HG02623 (cell line): ENCODE measurements around the gene GTF2H1.
A peak's percentile ranks its signal among the peaks of the same experiment; 100 is the strongest.
"Not testable (repeated sequence)": the region's sequence is repeated elsewhere in the genome, so short reads cannot be mapped to it uniquely, and the experiment has no call there.

ENCODE experiments used
- ATAC-seq: cut with Tn5 transposase; IDR thresholded peaks from one replicate; pipeline ENCODE4 v1.9.1; 2021; ENCODE audit warnings: moderate library complexity; ENCODE audit not compliant: unreplicated experiment

GTF2H1 gene

DNA sequence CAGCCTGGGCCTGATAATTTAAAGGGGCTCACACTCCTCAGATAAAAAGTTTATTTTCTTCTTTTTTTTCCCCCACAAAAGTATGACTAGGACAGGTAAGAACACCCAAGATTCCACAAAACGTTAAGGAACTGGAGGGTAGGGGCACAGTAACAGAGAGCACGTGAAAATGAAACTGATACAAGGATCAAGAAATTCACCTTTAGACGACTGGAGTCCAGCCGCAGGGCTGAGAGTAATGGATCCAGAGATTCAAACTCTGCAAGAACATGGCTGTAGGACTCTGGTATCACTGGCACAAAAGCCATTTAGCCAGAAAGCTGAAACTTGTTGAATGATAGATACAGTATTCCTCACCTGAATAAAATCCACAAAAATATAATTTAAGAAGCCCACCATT lies 4.8 kb upstream of the GTF2H1 start:
- no peak for ATAC-seq

DNA sequence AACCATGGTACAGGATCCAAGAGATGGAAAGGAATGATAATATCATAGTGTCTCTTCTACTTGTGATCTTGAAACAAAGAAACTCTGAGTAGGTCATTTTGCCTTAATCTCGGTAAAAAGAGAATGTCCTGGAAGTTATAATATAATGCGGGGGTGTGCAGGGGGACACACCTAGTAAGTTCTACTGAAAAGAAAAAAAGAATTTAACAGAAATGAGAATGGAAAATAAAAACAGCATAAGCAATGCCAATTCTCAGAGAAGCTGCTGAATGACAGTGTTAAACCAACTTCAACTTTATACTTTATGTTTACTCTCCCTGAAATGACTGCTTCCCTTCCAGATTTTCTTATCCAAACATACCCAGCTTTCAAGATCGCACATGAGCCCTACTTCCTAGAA lies 2.5 kb upstream of the GTF2H1 start:
- no peak for ATAC-seq

DNA sequence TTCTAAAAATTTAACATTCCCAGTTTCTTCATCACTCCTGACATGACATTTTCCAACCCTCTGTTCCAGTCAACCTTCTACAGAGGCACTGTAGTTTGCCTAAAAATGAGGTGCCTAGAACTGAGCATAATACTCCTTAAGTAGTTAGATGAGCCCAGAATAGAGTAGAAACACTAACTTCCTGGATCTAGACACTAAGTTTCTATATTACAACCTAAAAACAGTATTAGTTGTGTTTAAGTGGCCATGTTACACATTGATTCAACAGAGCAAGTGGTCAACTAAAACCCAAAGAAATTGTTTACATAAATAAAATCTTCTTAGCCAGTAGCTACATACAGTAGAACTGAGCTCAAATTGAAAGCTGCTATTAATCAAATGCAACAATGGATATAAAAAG lies 1.8 kb upstream of the GTF2H1 start:
- ATAC-seq, result no peak

DNA sequence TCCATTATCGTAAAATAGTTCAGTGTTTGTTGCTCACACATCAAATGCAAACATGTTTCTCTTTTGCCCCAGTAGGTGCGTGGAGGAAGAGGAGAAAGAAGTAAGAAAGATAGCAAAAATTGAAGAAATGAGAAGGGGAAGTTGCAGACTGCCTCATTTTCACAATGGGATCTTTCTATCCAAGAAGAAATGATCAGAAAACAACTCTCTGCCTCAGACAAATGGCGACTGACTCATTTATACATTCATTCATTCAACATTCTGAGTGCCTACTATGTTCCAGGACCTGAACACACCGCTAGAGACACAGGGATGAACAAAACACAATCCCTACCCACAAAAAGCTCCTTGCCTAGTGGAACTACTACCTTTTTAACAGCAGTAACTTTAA lies 794 bp upstream of the GTF2H1 start:
- ATAC-seq, result peak; percentile 3

DNA sequence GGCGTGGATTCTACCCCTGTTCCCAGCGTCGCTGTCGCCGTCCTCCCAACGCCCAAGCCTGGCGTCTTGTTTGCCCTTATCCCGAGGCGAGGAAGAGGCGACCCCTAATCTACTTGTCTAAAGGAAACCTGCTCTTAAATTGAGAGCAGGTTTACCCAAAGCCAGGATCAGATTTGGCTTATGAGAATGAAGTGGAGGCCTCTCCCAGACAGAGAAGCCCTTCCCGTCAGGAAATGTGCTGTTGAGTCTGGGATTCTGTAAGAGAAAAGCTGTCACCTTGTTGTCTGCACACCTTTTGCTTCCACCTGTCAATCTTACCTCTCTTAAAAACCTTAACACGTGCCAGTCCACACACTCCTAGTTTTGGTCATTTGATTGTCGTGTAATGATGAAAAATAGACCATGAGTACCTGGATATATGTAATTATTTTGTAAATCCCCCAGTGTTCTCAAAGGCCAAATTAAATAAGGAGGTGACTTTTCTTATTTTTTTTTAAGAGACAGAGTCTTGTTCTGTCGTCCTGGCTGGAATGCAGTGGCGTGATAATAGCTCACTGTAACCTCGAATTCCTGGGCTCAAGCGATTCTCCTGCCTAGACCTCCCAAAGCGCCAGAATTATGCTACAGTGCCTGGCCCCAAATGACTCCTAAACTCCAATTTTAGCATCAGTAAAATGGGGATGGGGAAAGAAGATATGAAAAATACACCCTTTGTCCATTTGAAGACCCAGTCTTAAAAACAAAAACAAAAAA lies 627 bp downstream of the GTF2H1 start:
- ATAC-seq, result no peak

DNA sequence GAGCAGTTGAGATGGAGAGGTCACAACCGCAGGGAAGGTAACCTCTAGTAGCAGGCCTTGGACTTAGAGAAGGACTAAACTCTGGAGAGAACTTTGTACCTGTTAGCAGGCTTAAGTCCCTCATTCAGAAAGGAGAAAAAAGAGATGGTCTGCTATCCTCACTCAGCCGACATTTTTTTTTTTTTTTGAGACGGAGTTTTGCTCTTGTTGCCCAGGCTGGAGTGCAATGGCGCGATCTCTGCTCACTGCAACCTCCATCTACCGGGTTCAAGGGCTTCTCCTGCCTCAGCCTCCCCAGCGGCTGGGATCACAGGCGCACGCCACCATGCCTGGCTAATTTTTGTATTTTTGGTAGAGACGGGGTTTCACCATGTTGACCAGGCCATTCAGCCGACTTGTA lies 1.5 kb downstream of the GTF2H1 start:
- not testable (repeated sequence) for ATAC-seq

DNA sequence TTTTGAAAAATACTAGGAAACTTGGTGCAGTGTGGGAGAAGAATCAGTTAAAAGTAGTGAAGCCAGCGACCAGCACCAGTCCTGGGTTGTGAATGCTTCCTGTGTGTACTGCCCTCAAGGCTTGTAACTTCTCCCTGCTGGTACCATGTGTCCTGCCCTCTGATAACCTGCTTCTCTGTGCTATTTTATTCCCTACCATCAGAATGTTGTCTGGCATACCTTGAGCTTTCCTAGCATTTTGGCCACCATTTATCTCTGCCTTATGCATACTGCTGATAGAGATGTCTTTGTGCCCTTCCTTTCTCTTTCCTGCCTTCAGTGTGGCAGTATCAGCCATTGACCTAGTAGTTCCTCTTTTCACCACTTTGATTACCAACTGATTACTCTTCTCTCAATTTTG lies 2.0 kb downstream of the GTF2H1 start:
- ATAC-seq, result no peak

DNA sequence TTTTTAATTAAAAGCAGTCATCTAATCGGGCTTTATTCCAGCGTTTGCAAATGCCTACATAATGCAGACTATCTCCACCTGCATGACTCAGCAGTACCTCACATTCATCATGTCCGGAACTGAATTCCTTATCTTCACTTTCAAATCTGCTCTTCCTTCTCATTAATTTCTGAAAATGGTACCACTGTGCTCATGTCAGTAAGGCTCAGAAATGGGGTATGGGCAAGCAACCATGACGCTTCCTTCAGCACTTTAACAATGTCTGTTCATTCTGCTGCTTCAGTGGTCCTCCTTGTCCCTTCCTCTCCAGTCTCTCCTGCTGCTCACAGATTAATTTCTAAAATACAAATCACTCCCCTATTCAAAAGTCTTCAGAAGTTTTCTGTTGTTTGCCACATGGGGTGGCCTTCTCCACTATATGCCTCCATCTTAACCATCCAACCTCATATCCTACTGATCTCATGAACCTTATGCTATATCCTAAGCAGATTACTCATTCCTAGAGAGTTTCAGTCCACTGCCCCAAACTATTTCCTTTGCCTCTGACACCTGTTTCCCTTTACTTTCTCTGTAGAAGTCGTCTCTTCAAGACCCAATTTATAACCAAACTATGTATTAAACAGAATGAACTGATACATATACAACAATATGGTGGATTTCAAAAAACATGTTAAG lies 7.0 kb downstream of the GTF2H1 start:
- ATAC-seq, result no peak

DNA sequence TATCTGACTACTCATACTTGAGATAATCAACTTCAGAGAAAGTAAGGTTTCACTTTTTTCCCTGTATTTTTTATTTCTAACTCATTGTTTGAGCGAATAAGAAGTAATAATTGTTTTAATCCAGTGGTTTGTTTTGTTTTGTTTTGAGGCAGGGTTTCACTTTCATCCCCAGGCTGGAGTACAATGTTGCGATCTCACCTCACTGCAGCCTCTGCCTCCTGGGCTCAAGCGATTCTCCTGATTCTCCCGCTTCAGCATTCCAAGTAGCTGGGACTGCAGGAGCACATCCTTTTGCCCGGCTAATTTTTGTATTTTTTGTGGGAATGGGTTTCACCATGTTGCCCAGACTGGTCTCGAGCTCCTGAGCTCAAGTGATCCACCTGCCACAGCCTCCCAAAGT lies 8.6 kb downstream of the GTF2H1 start:
- ATAC-seq, result no peak

DNA sequence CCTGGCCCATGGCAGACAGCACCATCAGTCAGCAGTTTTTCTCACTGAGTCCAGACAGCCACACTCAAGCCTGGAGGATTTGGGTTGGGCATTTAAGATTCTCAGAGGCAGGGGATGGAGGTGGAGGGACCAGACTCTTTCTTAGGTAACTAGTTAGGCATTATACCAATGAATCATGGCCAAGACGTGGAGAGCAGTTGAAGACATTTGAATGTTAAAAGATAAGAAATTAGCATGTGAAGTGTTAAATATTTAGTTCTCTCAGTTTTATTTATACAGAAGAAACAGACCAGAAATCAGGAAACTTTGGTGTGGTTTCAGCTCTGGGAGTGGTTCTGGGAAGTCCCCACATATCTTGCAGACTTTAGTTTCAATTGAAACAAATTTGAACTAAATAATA lies 9.9 kb downstream of the GTF2H1 start:
- ATAC-seq, result no peak

DNA sequence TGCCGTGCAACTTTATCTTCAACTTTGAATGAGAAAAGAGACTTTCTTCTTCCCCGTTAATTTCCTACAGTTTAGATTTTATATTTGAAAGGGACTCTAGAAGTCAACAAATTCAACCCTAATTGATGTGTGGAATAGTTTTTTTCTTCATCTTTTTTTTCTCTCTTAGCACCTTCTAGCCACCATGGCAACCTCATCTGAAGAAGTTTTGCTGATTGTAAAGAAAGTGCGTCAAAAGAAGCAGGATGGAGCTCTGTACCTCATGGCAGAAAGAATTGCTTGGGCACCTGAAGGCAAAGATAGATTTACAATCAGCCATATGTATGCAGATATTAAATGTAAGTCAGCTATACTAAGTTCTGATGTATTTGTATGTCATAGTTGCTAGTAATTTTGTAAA lies 10.5 kb downstream of the GTF2H1 start:
- ATAC-seq, result no peak

DNA sequence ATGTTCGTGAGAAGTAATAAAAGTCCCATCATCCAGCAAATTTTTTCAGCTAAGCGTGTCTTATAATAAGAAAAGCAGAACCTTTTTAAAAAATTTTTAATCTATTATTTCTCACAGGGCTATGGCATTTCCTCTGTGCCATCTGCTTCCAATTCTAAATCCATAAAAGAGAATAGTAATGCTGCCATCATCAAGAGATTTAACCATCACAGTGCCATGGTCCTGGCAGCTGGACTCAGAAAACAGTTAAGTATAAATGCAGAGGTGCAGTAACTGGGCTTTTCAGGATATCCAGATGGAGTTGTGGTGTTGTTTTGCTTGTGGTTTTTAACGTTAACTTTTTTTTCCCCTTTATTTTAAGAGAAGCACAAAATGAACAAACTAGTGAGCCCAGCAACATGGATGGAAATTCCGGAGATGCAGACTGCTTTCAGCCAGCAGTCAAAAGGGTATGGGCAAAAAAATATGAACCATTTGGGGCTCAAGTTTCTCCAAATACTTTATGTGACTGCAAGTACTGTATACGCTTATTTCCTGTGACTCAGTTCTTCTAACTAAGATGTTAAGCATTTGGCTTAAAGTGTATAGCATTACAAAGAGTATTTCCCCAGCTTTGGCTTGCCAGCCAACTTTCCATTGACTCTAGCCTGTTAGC lies 25.2 kb downstream of the GTF2H1 start:
- no peak for ATAC-seq

DNA sequence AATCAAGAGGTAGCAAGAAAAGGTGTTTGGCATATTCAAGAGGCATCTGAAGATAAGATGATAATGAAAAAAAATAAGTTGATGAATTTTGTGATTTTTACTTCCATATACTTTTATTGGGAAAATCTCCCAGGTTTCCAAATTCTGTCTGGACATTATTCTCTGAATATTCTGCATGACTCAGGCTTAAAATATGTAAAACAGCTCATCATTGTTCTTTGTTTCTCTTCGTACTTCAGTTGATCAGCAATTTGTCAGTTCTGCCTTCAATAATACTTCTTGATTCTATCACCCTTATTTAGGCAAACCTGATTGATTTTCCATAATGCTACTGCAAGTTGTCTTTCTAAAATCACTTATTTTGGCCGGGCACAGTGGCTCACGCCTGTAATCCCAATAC lies 30.2 kb downstream of the GTF2H1 start:
- no peak for ATAC-seq

DNA sequence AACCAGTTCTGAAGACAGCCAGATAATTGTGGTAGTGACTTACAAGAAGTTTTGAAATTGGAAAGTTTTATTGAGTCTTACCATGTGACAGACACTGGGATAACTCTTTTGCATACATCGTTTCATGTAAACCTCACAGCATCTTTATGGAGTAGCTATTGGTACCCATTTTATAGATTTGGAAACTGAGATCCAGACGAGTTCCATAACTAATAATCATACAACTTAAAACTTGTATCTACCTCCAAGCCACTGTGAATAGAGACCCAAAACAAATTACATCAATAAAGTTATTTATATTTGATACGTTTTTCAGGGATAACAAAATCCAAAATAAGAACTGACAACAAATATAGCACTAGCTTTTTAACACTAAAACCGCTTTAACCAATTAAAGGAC lies 36.3 kb downstream of the GTF2H1 start:
- ATAC-seq, result no peak

DNA sequence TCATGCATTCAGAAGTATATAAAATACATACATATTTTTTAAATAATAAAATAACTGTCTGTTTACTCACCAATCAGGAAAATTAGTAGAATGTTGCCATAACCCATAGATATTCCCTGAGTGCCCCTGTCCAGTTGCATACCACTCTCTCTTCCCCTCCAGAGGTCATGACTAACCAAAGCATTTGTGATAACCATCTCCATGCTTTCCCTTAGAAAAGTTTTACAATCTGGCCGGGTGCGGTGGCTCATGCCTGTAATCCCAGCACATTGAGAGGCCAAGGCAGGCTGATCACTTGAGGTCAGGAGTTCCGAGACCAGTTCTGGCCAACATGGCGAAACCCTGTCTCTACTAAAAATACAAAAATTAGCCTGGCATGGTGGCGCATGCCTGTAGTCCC lies 38.8 kb downstream of the GTF2H1 start:
- ATAC-seq, result no peak

DNA sequence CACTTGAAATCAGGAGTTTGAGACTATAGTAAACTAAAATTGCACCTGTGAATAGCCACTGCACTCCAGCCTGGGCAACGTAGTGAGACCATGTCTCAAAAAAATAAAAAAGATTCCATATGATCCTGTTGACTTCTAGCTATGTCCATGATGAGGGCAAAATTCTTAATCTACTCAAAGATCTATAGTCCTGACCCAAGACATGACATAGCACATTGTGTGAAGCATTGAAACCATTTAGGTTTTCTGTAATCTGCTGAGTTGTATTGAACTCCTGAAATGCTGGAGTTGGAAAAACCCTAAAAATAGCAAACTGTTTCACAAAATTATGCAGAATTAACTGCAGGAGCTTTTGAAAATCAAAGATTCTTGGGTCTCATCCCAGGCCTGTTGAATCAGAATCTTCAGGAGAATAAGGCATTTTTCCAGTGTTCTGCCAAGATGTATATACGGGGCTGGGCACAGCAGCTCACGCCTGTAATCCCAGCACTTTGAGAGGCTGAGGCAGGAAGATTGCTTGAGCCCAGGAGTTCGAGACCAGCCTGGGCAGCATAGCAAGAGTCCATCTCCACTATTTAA lies 42.2 kb downstream of the GTF2H1 start:
- ATAC-seq, result no peak

DNA sequence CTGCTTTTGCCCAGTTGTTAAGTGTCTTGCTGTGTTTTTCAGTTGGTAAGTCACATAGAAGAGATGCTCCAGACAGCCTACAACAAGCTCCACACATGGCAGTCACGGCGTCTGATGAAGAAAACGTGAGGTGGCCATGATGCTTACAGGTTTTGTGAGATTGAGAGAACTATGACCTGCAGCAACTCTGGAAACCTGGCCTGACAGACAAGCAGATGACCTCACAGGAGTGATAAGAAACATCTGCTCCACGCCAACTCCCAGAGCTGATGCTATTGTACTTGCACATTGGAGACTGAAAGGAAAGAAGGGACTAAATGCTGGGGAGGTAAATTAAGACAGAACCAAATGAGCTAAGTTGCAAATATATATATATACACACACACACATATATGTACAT lies 43.4 kb downstream of the GTF2H1 start:
- ATAC-seq, result no peak

DNA sequence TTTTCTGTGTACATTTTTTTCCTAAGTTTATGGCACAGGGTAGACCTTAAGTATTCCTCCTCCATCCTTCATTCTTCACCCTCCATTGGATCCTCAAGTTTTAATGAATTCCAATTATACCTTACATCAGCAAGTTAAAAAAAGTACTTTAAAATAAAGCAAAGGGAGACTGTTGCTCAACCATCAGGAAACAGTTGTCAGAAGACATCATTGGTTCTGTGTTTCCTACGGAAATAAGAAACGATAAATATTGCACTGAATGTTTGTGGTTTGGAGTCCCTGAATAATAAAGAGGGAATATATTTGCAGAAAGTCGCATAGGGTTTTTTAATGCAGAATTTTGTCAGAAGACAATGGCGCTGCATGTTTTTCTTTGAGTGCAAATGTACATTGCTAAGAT lies 43.9 kb downstream of the GTF2H1 start:
- ATAC-seq, result no peak

DNA sequence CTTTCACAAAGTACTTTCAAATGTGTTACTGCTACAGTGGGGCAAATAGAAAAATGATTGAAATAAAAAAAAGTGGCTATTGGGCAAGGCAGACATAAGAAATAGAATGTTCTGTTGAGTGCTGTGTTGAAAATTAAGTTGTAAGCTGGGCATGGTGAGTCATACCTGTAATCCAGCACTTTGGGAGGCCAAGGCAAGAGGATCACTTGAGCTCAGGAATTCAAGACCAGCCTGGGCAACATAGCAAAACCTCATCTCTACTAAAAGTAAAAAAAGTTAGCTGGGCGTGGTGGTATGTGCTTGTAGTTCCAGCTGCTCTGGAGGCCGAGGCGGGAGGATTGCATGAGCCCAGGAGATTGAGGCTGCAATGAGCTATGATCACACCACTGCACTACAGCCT lies 45.1 kb downstream of the GTF2H1 start:
- no peak for ATAC-seq

DNA sequence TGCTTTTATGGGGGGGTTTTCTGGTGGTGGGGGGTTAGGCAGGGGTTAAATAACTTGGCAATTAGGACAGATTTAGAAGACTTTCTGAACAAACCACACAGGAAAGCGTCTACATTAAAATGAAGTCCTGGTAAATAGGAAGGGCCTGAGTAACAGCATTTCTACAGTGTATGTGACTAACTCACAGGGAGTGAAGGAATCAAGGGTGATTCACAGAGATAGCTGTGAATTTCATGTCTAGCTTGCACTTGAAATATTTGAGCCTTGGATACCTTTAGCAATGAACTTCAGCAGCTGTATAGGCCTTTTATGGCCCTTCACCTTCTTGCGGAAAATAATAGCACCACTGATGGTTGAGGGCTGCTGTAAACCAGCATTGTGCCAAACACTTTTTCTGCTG lies 45.9 kb downstream of the GTF2H1 start:
- ATAC-seq, result no peak

DNA sequence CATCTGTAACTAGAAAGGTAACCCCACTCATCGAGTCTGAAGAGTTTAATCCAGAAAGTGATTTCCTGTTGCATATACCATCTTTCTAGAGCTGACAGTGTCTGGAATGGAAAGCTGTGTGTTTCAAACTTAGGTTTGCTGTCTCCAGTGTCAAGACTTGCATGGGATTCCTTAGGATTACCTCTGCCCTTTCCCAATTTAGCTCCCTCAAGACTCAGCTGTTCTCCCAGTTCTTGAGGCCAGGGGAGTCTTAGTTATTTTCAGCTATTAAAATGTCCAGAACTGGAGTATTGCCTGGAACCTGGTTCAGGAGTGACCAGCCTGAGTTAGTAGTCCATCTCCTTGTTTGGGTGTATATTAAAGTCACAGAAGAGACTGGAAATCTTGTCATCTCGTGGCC lies 47.0 kb downstream of the GTF2H1 start:
- ATAC-seq, result no peak

DNA sequence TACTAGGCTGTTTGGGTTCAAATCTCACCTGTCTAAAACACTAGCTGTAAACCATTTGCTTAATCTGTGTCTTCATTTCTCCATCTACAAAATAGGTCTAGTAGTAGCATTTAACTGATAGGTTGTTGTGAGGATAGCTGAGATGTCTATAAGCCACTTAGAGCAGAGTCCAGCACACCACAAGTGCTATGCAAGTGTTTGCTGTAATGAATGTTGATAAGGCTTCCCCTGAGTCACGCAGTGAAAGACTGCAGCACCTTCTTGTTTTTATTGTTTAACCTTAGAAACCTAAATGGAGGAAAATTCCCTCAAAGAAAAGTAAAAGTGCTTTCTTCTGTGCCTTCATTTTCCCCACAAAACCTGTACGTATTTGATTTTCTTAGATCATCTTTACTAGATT lies 48.9 kb downstream of the GTF2H1 start:
- ATAC-seq, result no peak
